GM18907 (cell line): ENCODE data around the gene PLAC8L1.

Source experiments
- ATAC-seq: cut with Tn5 transposase; IDR thresholded peaks from one replicate; pipeline ENCODE4 v1.9.1; 2021; ENCODE audit warnings: mild to moderate bottlenecking, moderate library complexity; ENCODE audit not compliant: unreplicated experiment

The PLAC8L1 gene

GRCh38 chr5:146047396-146047795, 58.0 kb downstream of the PLAC8L1 start:
- no peak for ATAC-seq

- no peak for ATAC-seq
These were observed 61.7 kb downstream of the PLAC8L1 start for GRCh38 chr5:146043722-146044121.

DNA sequence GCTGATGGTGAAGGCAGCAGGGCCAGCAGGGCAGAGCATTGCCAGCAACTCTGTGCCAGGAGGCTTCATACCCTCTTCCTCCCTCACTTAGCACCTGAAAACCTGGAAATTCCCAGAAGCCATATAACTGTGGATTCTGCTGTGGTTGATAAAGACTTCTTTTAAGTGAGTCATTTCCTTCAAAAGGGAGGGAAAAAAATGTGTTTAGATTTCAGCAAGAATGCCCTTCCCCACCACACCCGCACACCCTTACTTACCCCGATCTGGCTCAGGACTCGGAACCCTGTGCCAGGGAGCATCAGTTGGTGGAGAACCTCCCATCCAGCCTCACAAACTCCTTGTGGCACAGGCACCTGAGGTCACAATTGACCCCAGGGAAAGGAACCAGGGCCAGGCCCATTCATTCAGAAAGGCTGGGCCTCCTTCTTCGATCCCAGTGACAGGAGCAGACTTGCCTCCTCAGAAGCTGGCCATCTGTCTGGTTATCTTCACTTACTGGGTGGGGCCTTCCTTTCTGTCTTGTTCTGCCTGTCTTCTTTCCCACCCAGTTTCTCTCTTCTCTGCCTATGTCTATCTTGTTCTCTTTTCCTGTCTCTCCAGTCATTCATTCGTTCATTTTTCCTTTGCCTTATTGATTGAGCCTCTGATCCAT, 62.6 kb downstream of the PLAC8L1 start:
- ATAC-seq: no peak

- peak; percentile 85 for ATAC-seq
These were observed 64.1 kb downstream of the PLAC8L1 start for GRCh38 chr5:146041180-146041789.

- ATAC-seq: no peak
These were observed 64.8 kb downstream of the PLAC8L1 start for GRCh38 chr5:146040527-146040926.

DNA sequence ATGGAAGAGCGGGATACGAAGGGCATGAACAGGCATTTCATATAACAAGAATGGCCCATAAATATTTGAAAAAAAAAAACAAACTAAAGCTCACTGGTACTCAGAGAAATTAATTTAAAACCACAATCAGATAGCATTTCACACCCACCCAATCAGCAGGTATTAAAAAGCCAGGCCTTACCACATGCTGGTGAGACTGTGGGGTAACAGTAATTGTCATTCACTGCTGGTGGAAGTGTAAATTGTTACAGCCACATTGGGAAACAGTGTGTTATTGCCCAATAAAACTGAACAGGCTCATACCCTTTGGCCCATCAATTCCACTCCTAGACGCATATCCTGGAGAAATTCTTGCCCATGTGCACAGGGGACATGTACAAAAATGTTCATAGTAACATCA, 66.0 kb downstream of the PLAC8L1 start:
- ATAC-seq: no peak

- no peak for ATAC-seq
These were observed 70.8 kb downstream of the PLAC8L1 start for GRCh38 chr5:146034605-146035004.
